ENCODE measurements around the gene ZNF507.

ZNF507 gene

GRCh38 chr19:32339988-32340874 lies 5.2 kb upstream of the ZNF507 start:
- DNase-seq (ENCODE audit: low read depth in 2 of 2): peak in 1 of 2 donors; percentile 20

DNA sequence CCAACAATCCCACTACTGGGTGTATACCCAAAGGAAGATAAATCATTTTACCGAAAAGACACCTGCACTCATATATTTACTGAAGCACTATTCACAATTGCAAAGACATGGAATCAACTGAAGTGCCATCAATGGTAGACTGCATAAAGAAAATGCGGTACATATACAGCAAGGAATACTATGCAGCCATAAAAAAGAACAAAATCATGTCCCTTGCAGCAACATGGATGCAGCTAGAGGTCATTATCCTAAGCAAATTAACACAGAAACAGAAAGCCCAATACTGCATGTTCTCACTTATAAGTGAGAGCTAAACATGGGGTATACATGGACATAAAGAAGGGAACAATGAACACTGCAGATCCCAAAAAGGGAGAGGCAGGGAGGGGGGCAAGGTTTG lies 2.7 kb upstream of the ZNF507 start:
- no peak for DNase-seq (ENCODE audit: low read depth in 2 of 2)

DNA sequence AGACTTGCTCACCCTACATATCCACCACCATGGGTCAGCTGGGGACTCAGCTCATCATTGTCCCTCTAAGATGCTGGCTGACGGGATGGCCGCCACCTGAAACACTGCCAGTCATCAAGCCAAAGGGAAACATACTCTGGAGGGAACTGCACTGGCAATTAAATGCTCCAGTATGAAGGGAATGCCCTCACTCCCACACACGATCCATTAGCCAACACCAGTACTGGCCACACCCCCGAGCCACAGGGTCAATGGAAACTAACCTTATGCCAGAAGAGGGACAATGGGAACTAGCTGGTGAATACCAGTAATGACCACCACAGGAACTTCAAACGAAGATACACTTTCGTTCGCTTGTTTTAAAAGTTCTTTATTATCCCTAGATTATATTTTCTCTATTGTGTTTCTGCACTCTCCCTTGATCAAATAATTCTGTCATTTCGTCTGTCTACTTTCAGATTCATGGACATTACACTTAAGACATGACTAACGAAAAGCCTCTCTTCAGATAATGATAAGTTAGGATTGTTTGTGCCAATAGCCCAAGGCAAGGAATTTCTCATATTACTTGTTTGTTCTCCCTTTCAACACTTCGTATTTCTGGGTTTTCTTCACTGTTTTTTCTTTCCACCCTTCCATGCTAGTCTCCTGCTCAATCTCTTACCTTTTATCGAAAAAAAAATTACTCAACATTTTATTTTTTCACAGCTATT lies 1.7 kb upstream of the ZNF507 start:
- no peak for DNase-seq (ENCODE audit: low read depth in 2 of 2)

- DNase-seq (ENCODE audit: low read depth in 2 of 2): no peak
Observed at GRCh38 chr19:32346901-32347300, 1.5 kb downstream of the ZNF507 start.

DNA sequence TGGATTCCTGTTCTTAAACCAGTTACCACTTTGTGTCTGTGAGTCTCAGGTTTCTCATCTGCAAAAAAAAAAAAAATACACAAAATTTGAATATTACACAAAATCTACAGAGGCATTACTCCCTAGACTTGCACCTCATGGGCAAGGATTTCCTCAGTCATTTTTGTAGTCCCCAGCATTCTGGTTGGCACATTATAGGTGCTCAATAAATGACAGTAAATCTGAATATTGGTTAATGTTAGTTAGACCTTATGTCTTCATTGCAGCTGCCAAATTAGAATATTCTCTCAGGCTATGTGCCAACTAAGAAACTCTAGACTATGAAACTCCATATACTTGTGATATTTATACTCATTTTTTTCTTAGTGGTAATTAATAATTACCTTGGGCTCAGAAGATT lies 2.2 kb downstream of the ZNF507 start:
- no peak for DNase-seq (ENCODE audit: low read depth in 2 of 2)

DNA sequence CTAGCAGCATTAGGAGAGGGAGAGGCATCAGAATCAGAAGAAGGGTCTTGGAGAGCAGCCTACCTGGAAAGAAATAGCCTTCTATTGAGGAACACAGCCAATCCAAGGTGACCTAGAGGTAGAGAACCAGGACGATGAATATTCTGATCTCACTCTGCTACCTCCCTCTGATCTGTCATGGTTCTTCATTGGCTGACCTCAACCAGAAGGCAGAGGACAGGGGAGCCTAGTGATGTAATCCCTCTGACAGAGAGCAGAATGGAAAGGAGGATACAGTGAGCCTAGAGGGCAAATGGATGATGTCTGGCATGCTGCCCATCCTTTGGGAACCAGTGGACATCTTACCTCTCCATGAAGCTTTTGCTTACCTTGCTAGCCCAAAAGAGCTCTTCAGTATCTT lies 3.6 kb downstream of the ZNF507 start:
- no peak for DNase-seq (ENCODE audit: low read depth in 2 of 2)

DNA sequence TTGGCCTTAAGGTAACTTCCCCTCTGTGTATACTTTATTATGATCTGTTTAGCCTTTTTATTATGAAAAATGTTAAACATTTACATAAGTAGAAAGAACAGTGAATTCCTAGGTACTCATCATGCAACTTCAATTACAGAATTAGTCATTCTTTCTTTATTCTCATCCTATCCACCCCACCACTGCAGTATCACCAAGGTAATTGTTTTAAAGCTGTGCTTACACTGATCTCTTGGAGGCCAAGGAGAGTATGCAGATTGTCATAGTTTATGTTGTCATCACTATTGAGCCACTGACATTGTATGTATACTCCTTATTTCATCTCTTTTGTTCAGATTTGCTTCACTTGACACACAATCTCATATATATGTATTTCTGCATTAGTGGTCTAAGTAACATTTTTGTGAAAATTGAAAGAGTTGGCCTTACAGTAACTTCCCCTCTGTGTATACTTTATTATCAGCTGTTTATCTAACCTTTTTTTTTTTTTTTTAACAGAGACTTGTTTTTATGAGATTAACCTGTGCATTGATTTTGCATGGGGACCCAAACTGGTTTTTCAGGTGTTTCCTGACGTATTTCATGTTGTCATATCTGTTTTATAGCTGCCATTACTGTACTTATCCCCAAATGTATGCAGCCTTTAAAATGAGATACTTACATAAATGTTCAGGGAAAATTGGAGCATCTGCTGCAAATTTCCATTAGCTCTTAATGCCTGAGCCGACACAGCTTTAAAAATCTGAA lies 4.5 kb downstream of the ZNF507 start:
- DNase-seq (ENCODE audit: low read depth in 2 of 2): no peak

DNA sequence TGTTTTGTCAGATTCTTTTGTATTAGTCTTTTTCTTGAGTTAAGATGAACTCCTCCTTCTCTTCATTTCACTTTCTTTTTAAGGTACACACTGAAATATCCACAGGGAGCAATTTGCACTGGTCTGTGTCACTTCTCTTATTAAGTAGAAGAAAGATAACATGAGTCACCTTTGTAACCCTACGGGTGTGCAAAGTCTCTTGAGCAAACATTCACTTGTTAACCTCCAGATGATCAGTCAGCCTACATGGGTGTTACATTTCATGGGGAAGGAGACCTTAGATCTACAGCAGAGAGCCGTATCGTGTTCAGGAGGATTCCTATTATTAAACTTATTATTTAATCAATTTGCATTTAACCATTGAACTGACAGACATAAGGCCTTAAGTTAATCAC lies 5.1 kb downstream of the ZNF507 start:
- no peak for DNase-seq (ENCODE audit: low read depth in 2 of 2)

DNA sequence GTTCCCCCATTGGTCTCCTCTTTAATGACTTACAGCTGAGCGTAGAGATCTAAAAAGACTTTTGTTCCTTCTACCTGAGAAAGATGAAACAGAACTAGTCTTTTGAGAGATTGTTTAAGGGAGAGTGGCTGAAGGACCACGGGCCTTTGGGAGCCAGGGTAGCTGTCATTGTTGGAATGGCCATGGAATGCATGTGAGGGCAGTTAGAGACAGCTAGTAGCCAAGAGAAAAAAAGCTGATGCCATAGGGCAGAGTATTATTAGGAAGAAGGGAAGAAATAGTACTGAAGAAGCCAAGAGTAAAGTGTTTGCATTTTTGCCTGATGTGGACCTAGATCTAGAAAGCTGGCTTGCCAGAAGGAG lies 5.6 kb downstream of the ZNF507 start:
- no peak for DNase-seq (ENCODE audit: low read depth in 2 of 2)

DNA sequence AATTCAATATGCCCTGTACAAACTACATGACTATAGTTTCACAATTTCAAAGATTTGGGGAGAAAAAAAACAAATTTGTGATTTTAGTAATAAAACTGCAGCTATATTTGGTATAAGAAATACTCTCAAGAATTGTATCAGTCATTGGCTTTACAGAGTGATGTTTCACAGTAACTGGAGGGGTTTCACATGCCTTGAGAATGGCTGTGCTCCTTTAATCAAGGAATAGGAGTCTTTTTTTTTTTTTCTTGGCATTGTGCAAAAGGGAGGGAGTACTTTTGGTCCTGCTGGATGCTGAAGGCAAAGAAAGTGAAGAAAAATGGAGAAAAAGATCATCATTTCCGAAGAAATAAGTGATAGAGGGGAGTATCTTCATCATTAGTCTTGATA lies 6.8 kb downstream of the ZNF507 start:
- no peak for DNase-seq (ENCODE audit: low read depth in 2 of 2)

DNA sequence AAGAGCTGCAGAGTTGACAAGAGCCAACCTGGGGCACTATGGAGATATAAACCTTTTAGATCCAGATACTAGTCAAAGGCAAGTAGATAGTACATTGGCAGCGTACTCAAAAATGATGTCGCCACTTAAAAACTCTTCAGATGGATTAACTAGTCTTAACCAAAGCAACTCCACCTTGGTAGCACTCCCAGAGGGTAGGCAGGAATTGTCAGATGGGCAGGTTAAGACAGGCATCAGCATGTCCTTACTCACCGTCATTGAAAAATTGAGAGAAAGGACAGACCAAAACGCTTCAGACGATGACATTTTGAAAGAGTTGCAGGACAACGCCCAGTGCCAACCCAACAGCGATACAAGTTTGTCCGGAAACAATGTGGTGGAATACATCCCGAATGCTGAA lies 8.9 kb downstream of the ZNF507 start:
- DNase-seq (ENCODE audit: low read depth in 2 of 2): no peak

DNA sequence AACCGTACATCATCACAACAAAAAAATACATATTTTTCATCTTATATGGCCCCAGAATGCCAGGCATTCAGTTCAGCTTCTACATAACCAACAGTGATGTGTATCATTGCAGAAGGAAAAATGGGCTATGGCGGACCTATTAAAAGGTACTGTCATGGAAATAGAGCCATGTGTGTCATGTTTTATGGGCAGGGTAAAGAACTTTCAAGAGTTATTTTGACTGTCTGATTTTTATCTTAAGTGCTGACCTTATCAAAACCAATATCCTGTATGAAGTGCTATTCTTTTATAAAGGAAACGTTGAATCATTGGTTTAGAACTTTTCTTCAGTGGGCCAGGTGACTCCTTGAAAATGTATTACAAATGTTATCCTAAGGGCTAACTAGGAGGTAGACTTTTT lies 9.9 kb downstream of the ZNF507 start:
- no peak for DNase-seq (ENCODE audit: low read depth in 2 of 2)

GRCh38 chr19:32357720-32358119 lies 12.3 kb downstream of the ZNF507 start:
- no peak for DNase-seq (ENCODE audit: low read depth in 2 of 2)

DNA sequence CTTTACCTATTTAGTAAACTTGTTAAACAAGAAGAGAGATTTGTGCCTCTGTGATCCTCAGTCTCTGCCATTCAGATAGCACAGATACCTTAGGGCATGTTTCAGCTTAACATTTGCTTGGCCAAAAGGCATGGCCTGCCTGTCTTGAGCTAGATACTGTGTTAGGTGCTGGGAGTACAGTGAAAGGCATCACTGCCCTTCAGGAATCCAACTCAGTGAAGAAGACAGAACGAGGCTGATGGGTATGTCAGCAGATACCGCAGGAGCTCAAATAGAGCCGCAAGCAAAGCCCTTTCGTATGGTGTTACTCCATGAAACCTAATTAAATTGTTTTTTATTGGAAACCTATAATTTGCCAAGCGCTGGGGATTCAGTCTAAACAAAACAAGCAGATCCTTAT lies 12.9 kb downstream of the ZNF507 start:
- DNase-seq (ENCODE audit: low read depth in 2 of 2): no peak

GRCh38 chr19:32359581-32359980 lies 14.2 kb downstream of the ZNF507 start:
- no peak for DNase-seq (ENCODE audit: low read depth in 2 of 2)

DNA sequence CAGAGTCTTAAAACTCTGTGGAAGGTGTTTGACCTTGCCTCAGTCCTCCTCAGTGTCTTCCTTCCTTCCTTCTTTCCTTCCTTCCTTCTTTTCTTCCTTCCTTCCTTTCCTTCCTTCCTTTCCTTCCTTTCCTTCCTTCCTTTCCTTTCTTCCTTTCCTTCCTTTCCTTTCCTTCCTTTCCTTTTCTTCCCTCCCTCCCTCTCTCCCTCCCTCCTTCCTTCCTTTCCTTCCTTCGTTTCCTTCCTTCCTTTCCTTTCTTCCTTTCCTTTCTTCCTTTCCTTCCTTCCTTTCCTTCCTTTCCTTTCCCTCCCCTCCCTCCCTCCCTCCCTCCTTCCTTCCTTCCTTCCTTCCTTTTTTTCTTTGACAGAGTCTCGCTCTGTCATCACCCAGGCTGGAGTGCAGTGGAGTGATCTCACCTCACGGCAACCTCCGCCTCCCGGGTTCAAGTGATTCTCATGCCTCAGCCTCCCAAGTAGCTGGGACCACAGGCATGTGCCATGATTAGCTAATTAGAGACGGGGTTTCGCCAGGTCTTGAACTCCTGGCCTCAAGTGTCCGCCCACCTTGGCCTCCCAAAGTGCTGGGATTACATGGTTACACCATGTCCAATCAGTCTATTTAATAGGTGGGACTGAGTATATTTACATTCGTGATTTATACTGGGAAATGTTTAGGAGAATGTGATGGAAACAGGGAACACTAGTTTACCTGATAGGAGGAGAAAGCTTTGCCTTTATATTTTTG lies 16.3 kb downstream of the ZNF507 start:
- no peak for DNase-seq (ENCODE audit: low read depth in 2 of 2)

DNA sequence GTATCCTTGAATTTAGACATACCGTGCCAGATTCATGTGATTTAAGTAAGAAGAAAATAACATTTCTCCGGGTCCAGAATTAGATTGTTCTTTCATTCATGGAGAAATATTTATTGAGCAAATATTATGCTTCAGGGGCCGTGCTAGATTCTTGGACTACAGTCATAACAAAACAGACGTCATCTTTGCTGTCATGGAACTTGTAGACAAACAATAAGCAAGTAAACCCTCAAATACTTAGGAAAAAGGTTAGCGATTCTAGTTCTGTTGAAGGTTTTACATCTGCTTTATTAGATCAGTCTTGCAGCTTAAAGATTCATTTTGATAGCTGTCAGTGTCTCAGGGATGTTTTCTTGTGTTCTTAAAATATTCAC lies 16.9 kb downstream of the ZNF507 start:
- no peak for DNase-seq (ENCODE audit: low read depth in 2 of 2)

DNA sequence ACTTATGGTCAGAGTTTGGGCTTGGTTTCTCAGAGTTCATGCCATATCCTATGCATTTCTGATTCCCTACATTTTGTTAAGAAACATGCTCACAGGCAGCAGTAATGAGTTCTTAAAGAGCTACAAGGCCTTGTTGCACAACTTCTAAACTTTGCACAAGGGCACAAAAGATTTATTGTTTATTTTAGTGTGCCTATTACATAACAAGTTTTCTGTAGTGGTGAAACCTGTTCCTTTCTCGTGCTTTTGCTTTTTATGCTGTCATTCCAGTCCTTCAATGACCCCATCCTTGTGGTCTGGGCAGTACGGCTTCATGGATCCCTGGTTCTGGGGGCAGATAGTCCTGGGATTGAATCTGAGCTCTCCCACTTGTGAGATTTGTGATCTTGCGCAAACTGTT lies 17.8 kb downstream of the ZNF507 start:
- no peak for DNase-seq (ENCODE audit: low read depth in 2 of 2)

DNA sequence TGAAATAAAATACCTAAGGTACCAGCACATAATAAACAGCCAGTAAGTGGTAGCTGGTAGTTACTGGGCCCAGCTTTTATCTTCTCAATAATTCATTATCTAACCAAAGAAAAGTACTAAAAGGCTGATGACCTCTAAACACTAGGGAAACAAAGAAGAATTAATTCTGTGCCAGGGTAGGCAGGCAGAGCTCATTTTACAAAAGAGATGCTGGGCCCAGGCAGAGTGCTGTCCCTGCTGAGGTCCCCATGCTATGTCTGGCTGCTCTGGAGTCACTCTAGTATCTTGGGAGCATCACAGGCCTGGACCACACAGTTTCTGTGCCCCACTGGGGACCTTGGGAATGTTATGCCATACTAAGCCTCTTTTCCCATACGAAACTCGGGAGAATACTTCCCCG lies 18.2 kb downstream of the ZNF507 start:
- no peak for DNase-seq (ENCODE audit: low read depth in 2 of 2)

- DNase-seq (ENCODE audit: low read depth in 2 of 2): no peak
Observed at GRCh38 chr19:32364040-32364439, 18.6 kb downstream of the ZNF507 start.

GRCh38 chr19:32367063-32367462 lies 21.7 kb downstream of the ZNF507 start:
- no peak for DNase-seq (ENCODE audit: low read depth in 2 of 2)

DNA sequence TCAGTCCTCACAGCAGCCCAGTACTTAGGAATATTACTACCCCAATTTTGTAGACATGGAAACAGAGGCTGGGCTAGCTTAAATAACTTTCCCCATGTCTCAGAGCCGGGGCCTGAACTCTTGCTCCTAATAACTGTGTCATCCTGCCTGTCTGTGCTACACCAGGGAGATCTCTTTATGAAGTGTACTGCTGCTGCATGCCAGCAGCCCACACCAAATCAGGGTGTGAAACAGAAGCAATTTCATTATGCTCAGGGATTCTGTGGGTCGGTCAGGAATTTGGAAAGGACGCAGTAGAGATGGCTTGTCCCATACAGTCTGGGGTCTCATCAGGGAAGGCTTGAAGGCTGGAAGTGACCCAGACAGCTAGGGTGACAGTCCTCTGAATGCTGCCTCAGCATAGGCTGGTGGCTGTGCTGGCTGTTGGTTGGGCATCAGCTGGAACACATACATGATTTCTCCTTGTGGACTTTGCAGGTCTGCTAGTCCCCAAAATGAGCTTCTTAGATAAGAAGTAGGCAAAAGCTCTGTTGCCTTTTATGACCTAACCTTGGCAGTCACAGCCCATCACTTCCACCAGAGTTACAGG lies 22.6 kb downstream of the ZNF507 start:
- DNase-seq (ENCODE audit: low read depth in 2 of 2): no peak
